ENCODE measurements around the gene IFI6. TPM values are rescaled to one million over a fixed set of nuclear protein-coding genes. Genes with fewer than 3 reads are reported as not detected.

Gene IFI6
- total RNA-seq, 1 donor from 2014 or later = 500 TPM

- no peaks in the 10 kb centered on the region for H3K27me3 Mint-ChIP-seq (ENCODE audit: low read depth)
- no peaks in the 10 kb centered on the region for H3K36me3 Mint-ChIP-seq
- peak overlapping the region; percentile 83 for H3K27ac Mint-ChIP-seq
- H3K9me3 Mint-ChIP-seq = no peaks in the 10 kb centered on the region
- H3K4me3 Mint-ChIP-seq = peak overlapping the region; percentile 73
- no peak for DNase-seq (ENCODE audit: low spot score in 2 of 2, unreplicated experiment in 2 of 2)
- TF ChIP-seq CTCF (IDR thresholded peaks at IDR 0.05; ENCODE audit: unreplicated experiment) = no peak
- peaks cover 34% of the 10 kb centered on the region for H3K4me1 Mint-ChIP-seq
Observed at GRCh38 chr1:27658951-27659496, 13.0 kb downstream of the IFI6 start.

GRCh38 chr1:27656157-27656893, 15.7 kb downstream of the IFI6 start:
- H3K36me3 Mint-ChIP-seq = no peaks in the 10 kb centered on the region
- no peak for TF ChIP-seq CTCF (IDR thresholded peaks at IDR 0.05; ENCODE audit: unreplicated experiment)
- no peaks in the 10 kb centered on the region for H3K27me3 Mint-ChIP-seq (ENCODE audit: low read depth)
- H3K4me3 Mint-ChIP-seq = no peak overlapping the region
- H3K27ac Mint-ChIP-seq = no peak overlapping the region
- H3K9me3 Mint-ChIP-seq = no peaks in the 10 kb centered on the region
- H3K4me1 Mint-ChIP-seq = peaks cover 28% of the 10 kb centered on the region
- DNase-seq (ENCODE audit: low spot score in 2 of 2, unreplicated experiment in 2 of 2) = no peak

- no peak overlapping the region for H3K4me3 Mint-ChIP-seq
- no peak for TF ChIP-seq CTCF (IDR thresholded peaks at IDR 0.05; ENCODE audit: unreplicated experiment)
- no peaks in the 10 kb centered on the region for H3K36me3 Mint-ChIP-seq
- DNase-seq (ENCODE audit: low spot score in 2 of 2, unreplicated experiment in 2 of 2) = no peak
- no peaks in the 10 kb centered on the region for H3K9me3 Mint-ChIP-seq
- H3K27me3 Mint-ChIP-seq (ENCODE audit: low read depth) = no peaks in the 10 kb centered on the region
- H3K4me1 Mint-ChIP-seq = peaks cover 36% of the 10 kb centered on the region
- H3K27ac Mint-ChIP-seq = peak overlapping the region; percentile 72
Observed at GRCh38 chr1:27655151-27655937, 16.6 kb downstream of the IFI6 start.

- no peak for TF ChIP-seq CTCF (IDR thresholded peaks at IDR 0.05; ENCODE audit: unreplicated experiment)
- no peak for DNase-seq (ENCODE audit: low spot score in 2 of 2, unreplicated experiment in 2 of 2)
- Mint-ChIP-seq H3K4me1 (peaks cover 30% of the 10 kb centered on the region), H3K36me3 (no peaks in the 10 kb centered on the region), H3K27ac (peak overlapping the region; percentile 74), H3K9me3 (no peaks in the 10 kb centered on the region), H3K27me3 (ENCODE audit: low read depth) (no peaks in the 10 kb centered on the region), H3K4me3 (no peak overlapping the region)
Observed at GRCh38 chr1:27652111-27652864, 19.7 kb downstream of the IFI6 start.

- Mint-ChIP-seq H3K27ac (peak overlapping the region; percentile 95), H3K36me3 (no peaks in the 10 kb centered on the region), H3K9me3 (no peaks in the 10 kb centered on the region), H3K4me1 (peaks cover 30% of the 10 kb centered on the region), H3K27me3 (ENCODE audit: low read depth) (no peaks in the 10 kb centered on the region), H3K4me3 (no peak overlapping the region)
- no peak for DNase-seq (ENCODE audit: low spot score in 2 of 2, unreplicated experiment in 2 of 2)
- no peak for TF ChIP-seq CTCF (IDR thresholded peaks at IDR 0.05; ENCODE audit: unreplicated experiment)
Observed at GRCh38 chr1:27650539-27651175, 21.3 kb downstream of the IFI6 start.

Measured in mesothelial cell of epicardium (in vitro differentiated cells).